H9 (cell line): ENCODE results near the gene RAP1B. TPM values are rescaled to one million over a fixed set of nuclear protein-coding genes. Genes with fewer than 3 reads are reported as not detected.

Experiments used
- DNase-seq: peaks from one replicate; pipeline ENCODE4 v3.0.0-alpha.2; 2017
- H2AFZ ChIP-seq: one replicate; pipeline ENCODE4 v1.6.1; 2013; ENCODE audit warnings: mild to moderate bottlenecking, low read length, control low read depth, moderate library complexity
- H2AK5ac ChIP-seq: 2 replicates; pipeline ENCODE4 v1.6.1; 2013; ENCODE audit warnings: low read length, control low read depth, mixed read lengths; ENCODE audit not compliant: insufficient read length
- H2BK120ac ChIP-seq: one replicate; pipeline ENCODE4 v1.6.1; 2013; ENCODE audit warnings: low read depth, mild to moderate bottlenecking, low read length, control low read depth, inconsistent platforms; ENCODE audit not compliant: poor library complexity, severe bottlenecking
- H2BK12ac ChIP-seq: 2 replicates; pipeline ENCODE4 v1.6.1; 2013; ENCODE audit warnings: low read length, control low read depth, mixed read lengths, low read depth; ENCODE audit not compliant: insufficient read length
- H2BK15ac ChIP-seq: 2 replicates; pipeline ENCODE4 v1.6.1; 2013; ENCODE audit warnings: low read depth, low read length, control low read depth
- H2BK20ac ChIP-seq: one replicate; pipeline ENCODE4 v1.6.1; 2013; ENCODE audit warnings: low read depth, mild to moderate bottlenecking, low read length, control low read depth, inconsistent platforms; ENCODE audit not compliant: poor library complexity, severe bottlenecking
- H2BK5ac ChIP-seq: 2 replicates; pipeline ENCODE4 v1.6.1; 2013; ENCODE audit warnings: low read length, control low read depth, mixed read lengths; ENCODE audit not compliant: insufficient read length
- H3K14ac ChIP-seq: 2 replicates; pipeline ENCODE4 v1.6.1; 2013; ENCODE audit warnings: low read length, control low read depth; ENCODE audit not compliant: insufficient read depth
- H3K18ac ChIP-seq: 2 replicates; pipeline ENCODE4 v1.6.1; 2013; ENCODE audit warnings: low read depth, mild to moderate bottlenecking, mixed read lengths, low read length, control low read depth; ENCODE audit not compliant: insufficient read length
- H3K23ac ChIP-seq: 2 replicates; pipeline ENCODE4 v1.6.1; 2013; ENCODE audit warnings: low read length, control low read depth, mixed read lengths, low read depth; ENCODE audit not compliant: insufficient read length
- H3K23me2 ChIP-seq: 2 replicates; pipeline ENCODE4 v1.6.1; 2013; ENCODE audit warnings: low read depth, mild to moderate bottlenecking, mixed read lengths, low read length, control low read depth; ENCODE audit not compliant: insufficient read length, poor library complexity, severe bottlenecking
- H3K27ac ChIP-seq: 2 replicates; pipeline ENCODE4 v1.5.1; 2013; ENCODE audit warnings: low read length, control low read depth, mixed read lengths, low read depth; ENCODE audit not compliant: insufficient read length
- H3K27me3 ChIP-seq: 2 replicates; pipeline ENCODE4 v1.6.1; 2013; ENCODE audit warnings: low read length, control low read depth, inconsistent platforms; ENCODE audit not compliant: insufficient read depth
- H3K4ac ChIP-seq: 2 replicates; pipeline ENCODE4 v1.6.1; 2013; ENCODE audit warnings: low read depth, mild to moderate bottlenecking, control low read depth, inconsistent platforms, low read length, moderate library complexity
- H3K4me1 ChIP-seq: 2 replicates; pipeline ENCODE4 v1.6.1; 2013; ENCODE audit warnings: low read length, control low read depth, inconsistent platforms; ENCODE audit not compliant: insufficient read depth
- H3K4me2 ChIP-seq: 2 replicates; pipeline ENCODE4 v1.6.1; 2013; ENCODE audit warnings: low read length, control low read depth, mixed read lengths; ENCODE audit not compliant: insufficient read length, insufficient read depth
- H3K56ac ChIP-seq: 2 replicates; pipeline ENCODE4 v1.6.1; 2013; ENCODE audit warnings: low read depth, mild to moderate bottlenecking, mixed read lengths, low read length, control low read depth; ENCODE audit not compliant: insufficient read length
- H3K79me1 ChIP-seq: 2 replicates; pipeline ENCODE4 v1.6.1; 2013; ENCODE audit warnings: low read depth, mild to moderate bottlenecking, moderate library complexity, low read length, control low read depth, inconsistent platforms; ENCODE audit not compliant: insufficient read depth, poor library complexity, severe bottlenecking
- H3K79me2 ChIP-seq: 2 replicates; pipeline ENCODE4 v1.6.1; 2013; ENCODE audit warnings: low read length, control low read depth, inconsistent platforms; ENCODE audit not compliant: insufficient read depth
- H3K9ac ChIP-seq: 2 replicates; pipeline ENCODE4 v1.6.1; 2013; ENCODE audit warnings: low read length, control low read depth, mixed read lengths; ENCODE audit not compliant: insufficient read length; ENCODE audit errors: extremely low read depth
- H3K9me3 ChIP-seq: one replicate; pipeline ENCODE4 v1.6.1; 2013; ENCODE audit warnings: low read depth, low read length, inconsistent platforms; ENCODE audit not compliant: control insufficient read depth
- H3T11ph ChIP-seq: one replicate; pipeline ENCODE4 v1.6.1; 2013; ENCODE audit warnings: mild to moderate bottlenecking, low read length, control low read depth, inconsistent platforms
- H4K20me1 ChIP-seq: one replicate; pipeline ENCODE4 v1.6.1; 2013; ENCODE audit not compliant: control insufficient read depth, insufficient read length, insufficient read depth
- H4K5ac ChIP-seq: 2 replicates; pipeline ENCODE4 v1.6.1; 2013; ENCODE audit warnings: low read depth, mild to moderate bottlenecking, mixed read lengths, low read length, control low read depth; ENCODE audit not compliant: insufficient read length
- H4K8ac ChIP-seq: replicated peaks from 2 replicates; pipeline ENCODE4 v1.6.1; 2013; ENCODE audit warnings: low read length, control low read depth, mixed read lengths, low read depth; ENCODE audit not compliant: insufficient read length
- H4K91ac ChIP-seq: 2 replicates; pipeline ENCODE4 v1.6.1; 2013; ENCODE audit warnings: low read depth, mild to moderate bottlenecking, moderate library complexity, mixed read lengths, low read length, control low read depth; ENCODE audit not compliant: insufficient read length
- H3K27ac Mint-ChIP-seq, 3 experiments: 2 replicates in 2 of 3; 3 replicates in 1 of 3; pipeline ENCODE4 v1.8.0; 2020 to 2021; ENCODE audit warnings: mixed read lengths in 3 of 3, mild to moderate bottlenecking in 1 of 3, moderate library complexity in 1 of 3
- H3K27me3 Mint-ChIP-seq: 2 replicates; pipeline ENCODE4 v1.8.0; 2021; ENCODE audit warnings: low read depth, mild to moderate bottlenecking, moderate library complexity, mixed read lengths
- H3K36me3 Mint-ChIP-seq, 3 experiments: 2 replicates in 2 of 3; 3 replicates in 1 of 3; pipeline ENCODE4 v1.8.0; 2020 to 2021; ENCODE audit warnings: low read depth in 3 of 3, mixed read lengths in 3 of 3; ENCODE audit not compliant: insufficient read depth in 1 of 3
- H3K4me1 Mint-ChIP-seq, 2 experiments: 2 replicates each; pipeline ENCODE4 v1.8.0; 2020; ENCODE audit warnings: mixed read lengths in 2 of 2
- H3K4me3 Mint-ChIP-seq, 2 experiments: 2 replicates in 1 of 2; 3 replicates in 1 of 2; pipeline ENCODE4 v1.8.0; 2020 to 2021; ENCODE audit warnings: mild to moderate bottlenecking in 2 of 2, mixed read lengths in 2 of 2, moderate library complexity in 1 of 2
- H3K9me3 Mint-ChIP-seq, 2 experiments: 2 replicates in 1 of 2; 3 replicates in 1 of 2; pipeline ENCODE4 v1.8.0; 2020; ENCODE audit warnings: mild to moderate bottlenecking in 2 of 2, mixed read lengths in 2 of 2, moderate library complexity in 1 of 2
- CTCF ChIP-seq: fragments of 200-600 bp; sonication (generic); conservative IDR thresholded peaks from 3 replicates; pipeline ENCODE4 v1.8.0; 2021; ENCODE audit warnings: antibody characterized with exemption, mild to moderate bottlenecking
- WGBS: extraction: QIAGEN DNeasy Blood & Tissue Kit; methylation state at CpG from one replicate; pipeline ENCODE4 v1.1.7; 2013; ENCODE audit warnings: missing lambda C conversion rate, low lambda C conversion rate, mixed read lengths; ENCODE audit not compliant: insufficient read length; ENCODE audit errors: extremely low coverage; 5-methylcytosine and 5-hydroxymethylcytosine counted together
- total RNA-seq: library from RNA; stranded (reverse); gene quantifications from 2 replicates; pipeline ENCODE4 v1.2.1, GENCODE V29; 2021

RAP1B gene
- total RNA-seq, 1 experiment from 2014 or later, result 97.7 TPM

GRCh38 chr12:68638171-68638570, 27.5 kb downstream of the RAP1B start:
- no peaks in the 10 kb centered on the region; a peak in 1 of 4 replicates for H3K4me1 Mint-ChIP-seq
- no peaks in the 10 kb centered on the region for H3K4me1 ChIP-seq
- H4K91ac ChIP-seq, result no peak overlapping the region

More at GRCh38 chr12:68638171-68638570, 27.5 kb downstream of the RAP1B start:
- Histone ChIP-seq H3K14ac (no peak overlapping the region), H3K79me1 (peaks cover 7% of the 10 kb centered on the region), H3T11ph (no peak overlapping the region), H2AFZ (no peak overlapping the region), H2BK12ac (no peak overlapping the region), H2BK20ac (no peak overlapping the region), H3K4ac (no peak overlapping the region), H2BK15ac (no peak overlapping the region), H3K56ac (no peak overlapping the region), H4K5ac (no peak overlapping the region), H2BK5ac (no peak overlapping the region), H3K18ac (no peak overlapping the region), H3K27me3 (no peaks in the 10 kb centered on the region), H3K23me2 (no peaks in the 10 kb centered on the region), H4K20me1 (no peaks in the 10 kb centered on the region), H3K9ac (no peak overlapping the region), H3K27ac (no peak overlapping the region), H2AK5ac (no peak overlapping the region), H3K23ac (no peak overlapping the region), H3K4me2 (no peak overlapping the region), H3K9me3 (no peaks in the 10 kb centered on the region), H4K8ac (no peak overlapping the region), H3K79me2 (peaks cover 13% of the 10 kb centered on the region; the same call in 1 of the 2 replicates), H2BK120ac (no peak overlapping the region)
- Mint-ChIP-seq H3K27me3 (no peaks in the 10 kb centered on the region), H3K27ac (no peak overlapping the region), H3K36me3 (peaks cover 0 to 4% (median 3%) of the 10 kb centered on the region in 3 experiments; a peak in 2 of 7 replicates), H3K9me3 (no peaks in the 10 kb centered on the region), H3K4me3 (no peak overlapping the region)
- TF ChIP-seq CTCF, result no peak
- DNase-seq, result no peak
- WGBS, result no CpG with 5 or more reads among the region's 3 CpGs
